Pancreas (tissue), 10 donors: Measurements from ENCODE around the gene CMIP. TPM values are rescaled to one million over a fixed set of nuclear protein-coding genes. Genes with fewer than 3 reads are reported as not detected.

Experiments
- ATAC-seq, 4 donors: fragments of 200-7000 bp; cut with Tn5 transposase; one replicate each; pipeline versions ENCODE4 v1.8.0 to v1.9.1; 2020; ENCODE audit warnings: mild to moderate bottlenecking in 4 of 4, moderate library complexity in 4 of 4
- DNase-seq, 6 donors: peaks; one replicate each; pipeline ENCODE4 v3.0.0-alpha.2; 2020
- FAIRE-seq: peaks from 2 replicates; lab custom pipeline; 2012; peaks lifted over from hg19 to GRCh38; lab: Jason Lieb, UNC
- H3K27ac ChIP-seq, 4 donors: fragments of 200-600 bp; sonication (generic); 1 replicate in 3 of 4; 2 replicates in 1 of 4; pipeline versions ENCODE4 v1.5.0 to v1.8.0; 2020
- H3K27me3 ChIP-seq, 4 donors: fragments of 200-600 bp; one replicate each; pipeline ENCODE4 v1.8.0; 2021
- H3K36me3 ChIP-seq, 3 donors: fragments of 200-600 bp; sonication (generic) in 1 of 3; one replicate each; pipeline versions ENCODE4 v1.5.0 to v1.8.0; 2020 to 2021
- H3K4me1 ChIP-seq, 3 donors: fragments of 200-600 bp; one replicate each; pipeline ENCODE4 v1.8.0; 2021
- H3K4me3 ChIP-seq, 4 donors: fragments of 200-600 bp; sonication (generic) in 2 of 4; one replicate each; pipeline versions ENCODE4 v1.5.0 to v1.8.0; 2020 to 2021
- H3K9me3 ChIP-seq, 4 donors: fragments of 200-600 bp; one replicate each; pipeline ENCODE4 v1.8.0; 2021
- CTCF ChIP-seq, 4 donors: fragments of 200-600 bp; sonication (generic) in 3 of 4; IDR thresholded peaks; one replicate each; pipeline versions ENCODE4 v1.5.0 to v1.8.0; 2021; ENCODE audit warnings: antibody characterized with exemption in 4 of 4
- WGBS, 2 donors: extraction: QIAGEN DNeasy Blood & Tissue Kit; methylation state at CpG; one replicate each; pipeline ENCODE4 v1.1.7; 2013; 5-methylcytosine and 5-hydroxymethylcytosine counted together
- intact Hi-C, 3 donors: fragments of 100-400 bp; cut with DNase I; formaldehyde crosslinking; loops; one replicate each; pipeline versions ENCODE4 v1.11.1 to v1.14.2; 2022
- polyA plus RNA-seq, 2 donors: library from polyadenylated mRNA; stranded (reverse); fragments of 200-250 nt; gene quantifications; one replicate each; pipeline ENCODE4 v1.2.3, GENCODE V29; 2013
- total RNA-seq, 6 donors: library from RNA; stranded (reverse); fragmentation: NEBNext Ultra II Directional in 4 of 6; extraction: Animal tissue kit (Norgen Biotek cat#: 25700) in 4 of 6; gene quantifications; one replicate each; pipeline versions ENCODE4 v1.2.1 to v1.2.4, GENCODE V29; 2021 to 2023
- donor health status: healthy with polysubstance abuse.
- donor health status: DM: no; HTN: no; CAD: no; lungs with moderate emphysema.
- donor health status: DM: no; HTN: no; CAD: no.
- donor health status: control.
- donor health status: control.
- donor health status: Bipolar disorder and iron deficiency.
- donor health status: DM: yes; HTN: yes; CAD: no.
- donor health status: DM: no; HTN: no; CAD: no.
- donor health status: DM: no; HTN: no; CAD: no.
- donor health status: DM: yes; HTN: yes; CAD: no.

The CMIP gene
- total and polyA plus RNA-seq, 8 donors = 9.7 to 37.0 (median 21.5) TPM

- no peak for TF ChIP-seq CTCF (IDR thresholded peaks at IDR 0.05)
- 93 to 97% methylated on average over 8 of the region's 8 CpGs for WGBS, 2 donors
- Histone ChIP-seq H3K9me3 (no peaks in the 10 kb centered on the region), H3K4me3 (no peak overlapping the region), H3K27ac (no peak overlapping the region), H3K4me1 (peaks cover 8 to 18% (median 15%) of the 10 kb centered on the region in 3 donors), H3K36me3 (no peaks in the 10 kb centered on the region), H3K27me3 (no peaks in the 10 kb centered on the region)
- intact Hi-C loops = loop anchor here in 1 of 3 donors (10.0 kb wide), 1 partner anchor 52 kb away; no protein-coding TSS in a partner anchor
- FAIRE-seq (no peak), ATAC-seq (no peak), DNase-seq (no peak)
Measured at GRCh38 chr16:81562926-81563325, 118.3 kb downstream of the CMIP start.

GRCh38 chr16:81564421-81564911 lies 119.9 kb downstream of the CMIP start:
- no peak overlapping the region for H3K4me3 ChIP-seq
- no peaks in the 10 kb centered on the region for H3K27me3 ChIP-seq
- peaks cover 2 to 7% (median 3%) of the 10 kb centered on the region in 3 donors for H3K4me1 ChIP-seq
- DNase-seq = no peak
- no peak overlapping the region for H3K27ac ChIP-seq
- no peaks in the 10 kb centered on the region for H3K36me3 ChIP-seq
- no peak for FAIRE-seq
- WGBS, 2 donors = 80 to 84% methylated on average over 10 of the region's 10 CpGs
- no peak for ATAC-seq
- intact Hi-C loops = loop anchor here in 1 of 3 donors (10.0 kb wide), 1 partner anchor 50 kb away; no protein-coding TSS in a partner anchor
- H3K9me3 ChIP-seq = no peaks in the 10 kb centered on the region
- no peak for TF ChIP-seq CTCF (IDR thresholded peaks at IDR 0.05)

- no peak overlapping the region for H3K4me3 ChIP-seq
- 90 to 94% methylated on average over 20 of the region's 20 CpGs for WGBS, 2 donors
- H3K9me3 ChIP-seq = no peaks in the 10 kb centered on the region
- no peak overlapping the region for H3K27ac ChIP-seq
- ATAC-seq (no peak), DNase-seq (no peak), FAIRE-seq (no peak)
- no peak for TF ChIP-seq CTCF (IDR thresholded peaks at IDR 0.05)
- H3K4me1 ChIP-seq = peaks cover 0 to 4% (median 0%) of the 10 kb centered on the region in 3 donors
- intact Hi-C loops = loop anchor here in 1 of 3 donors (10.0 kb wide), 1 partner anchor 49 kb away; no protein-coding TSS in a partner anchor
- H3K27me3 ChIP-seq = no peaks in the 10 kb centered on the region
- H3K36me3 ChIP-seq = no peaks in the 10 kb centered on the region
Measured at GRCh38 chr16:81565321-81566028, 120.9 kb downstream of the CMIP start.

- peaks cover 0 to 4% (median 0%) of the 10 kb centered on the region in 3 donors for H3K4me1 ChIP-seq
- no peaks in the 10 kb centered on the region for H3K36me3 ChIP-seq
- ATAC-seq = no peak
- no peak for DNase-seq
- 92 to 94% methylated on average over 7 of the region's 7 CpGs for WGBS, 2 donors
- no peak overlapping the region for H3K27ac ChIP-seq
- no peaks in the 10 kb centered on the region for H3K9me3 ChIP-seq
- H3K27me3 ChIP-seq = no peaks in the 10 kb centered on the region
- intact Hi-C loops = loop anchor here in 1 of 3 donors (10.0 kb wide), 1 partner anchor 48 kb away; no protein-coding TSS in a partner anchor
- no peak overlapping the region for H3K4me3 ChIP-seq
- no peak for TF ChIP-seq CTCF (IDR thresholded peaks at IDR 0.05)
- no peak for FAIRE-seq
Measured at GRCh38 chr16:81566086-81567007, 121.7 kb downstream of the CMIP start.
